T-helper 1 cell treated with Interleukin-12 subunit alpha and Interleukin-12 subunit beta and Interleukin-4 antibody, amounts not matched to agents 30 μg/mL and 1 μg/mL, for 36 hours (primary cell): ENCODE results near the gene CABP7.

Experiments
- H3K27ac Mint-ChIP-seq: one replicate; pipeline ENCODE4 v1.8.0; 2021; ENCODE audit warnings: mild to moderate bottlenecking, mixed read lengths
- H3K27me3 Mint-ChIP-seq: one replicate; pipeline ENCODE4 v1.8.0; 2021; ENCODE audit warnings: low read depth, mixed read lengths
- H3K36me3 Mint-ChIP-seq: one replicate; pipeline ENCODE4 v1.8.0; 2021; ENCODE audit warnings: low read depth, mixed read lengths
- H3K4me1 Mint-ChIP-seq: one replicate; pipeline ENCODE4 v1.8.0; 2021; ENCODE audit warnings: low read depth, mixed read lengths
- H3K4me3 Mint-ChIP-seq: one replicate; pipeline ENCODE4 v1.8.0; 2021; ENCODE audit warnings: mild to moderate bottlenecking, moderate library complexity, mixed read lengths
- H3K9me3 Mint-ChIP-seq: one replicate; pipeline ENCODE4 v1.8.0; 2021; ENCODE audit warnings: mixed read lengths

CABP7 gene

GRCh38 chr22:29695129-29695926 is 24.5 kb upstream of the CABP7 start:
- H3K27me3 Mint-ChIP-seq, result no peaks in the 10 kb centered on the region
- H3K9me3 Mint-ChIP-seq, result no peaks in the 10 kb centered on the region
- H3K36me3 Mint-ChIP-seq, result no peaks in the 10 kb centered on the region
- peaks cover 3% of the 10 kb centered on the region for H3K4me1 Mint-ChIP-seq
- H3K27ac Mint-ChIP-seq, result no peak overlapping the region
- H3K4me3 Mint-ChIP-seq, result no peak overlapping the region

GRCh38 chr22:29697853-29698598 is 21.8 kb upstream of the CABP7 start:
- no peaks in the 10 kb centered on the region for H3K36me3 Mint-ChIP-seq
- H3K9me3 Mint-ChIP-seq, result no peaks in the 10 kb centered on the region

GRCh38 chr22:29700206-29700899 is 19.4 kb upstream of the CABP7 start:
- Mint-ChIP-seq H3K4me1 (peaks cover 16% of the 10 kb centered on the region), H3K4me3 (no peak overlapping the region), H3K27ac (no peak overlapping the region), H3K9me3 (no peaks in the 10 kb centered on the region), H3K27me3 (peaks cover 3% of the 10 kb centered on the region), H3K36me3 (no peaks in the 10 kb centered on the region)

More at GRCh38 chr22:29697853-29698598, 21.8 kb upstream of the CABP7 start:
- Mint-ChIP-seq H3K27ac (no peak overlapping the region), H3K27me3 (peaks cover 3% of the 10 kb centered on the region), H3K4me3 (no peak overlapping the region), H3K4me1 (peaks cover 14% of the 10 kb centered on the region)

GRCh38 chr22:29700900-29701154 is 19.0 kb upstream of the CABP7 start:
- Mint-ChIP-seq H3K36me3 (no peaks in the 10 kb centered on the region), H3K4me1 (peaks cover 16% of the 10 kb centered on the region), H3K27ac (peak overlapping the region; percentile 55), H3K27me3 (peaks cover 3% of the 10 kb centered on the region), H3K4me3 (no peak overlapping the region), H3K9me3 (no peaks in the 10 kb centered on the region)

- Mint-ChIP-seq H3K36me3 (no peaks in the 10 kb centered on the region), H3K4me1 (peaks cover 16% of the 10 kb centered on the region), H3K4me3 (no peak overlapping the region), H3K27me3 (peaks cover 3% of the 10 kb centered on the region), H3K9me3 (no peaks in the 10 kb centered on the region), H3K27ac (peak overlapping the region; percentile 55)
These were observed 18.4 kb upstream of the CABP7 start for GRCh38 chr22:29701155-29701999.

- H3K27ac Mint-ChIP-seq, result peak overlapping the region; percentile 41
These were observed 17.5 kb upstream of the CABP7 start for GRCh38 chr22:29702000-29702930.

GRCh38 chr22:29702931-29703501 is 16.8 kb upstream of the CABP7 start:
- Mint-ChIP-seq H3K27me3 (peaks cover 3% of the 10 kb centered on the region), H3K27ac (no peak overlapping the region), H3K36me3 (no peaks in the 10 kb centered on the region)

More at GRCh38 chr22:29702000-29702930, 17.5 kb upstream of the CABP7 start:
- Mint-ChIP-seq H3K4me3 (no peak overlapping the region), H3K9me3 (no peaks in the 10 kb centered on the region), H3K27me3 (peaks cover 3% of the 10 kb centered on the region), H3K4me1 (peaks cover 16% of the 10 kb centered on the region), H3K36me3 (no peaks in the 10 kb centered on the region)

GRCh38 chr22:29703569-29704195 is 16.1 kb upstream of the CABP7 start:
- no peaks in the 10 kb centered on the region for H3K9me3 Mint-ChIP-seq

More at GRCh38 chr22:29702931-29703501, 16.8 kb upstream of the CABP7 start:
- Mint-ChIP-seq H3K9me3 (no peaks in the 10 kb centered on the region), H3K4me3 (no peak overlapping the region), H3K4me1 (peaks cover 16% of the 10 kb centered on the region)

GRCh38 chr22:29704528-29705285 is 15.1 kb upstream of the CABP7 start:
- H3K27me3 Mint-ChIP-seq, result peaks cover 3% of the 10 kb centered on the region
- H3K4me1 Mint-ChIP-seq, result peaks cover 16% of the 10 kb centered on the region
- H3K9me3 Mint-ChIP-seq, result no peaks in the 10 kb centered on the region
- no peaks in the 10 kb centered on the region for H3K36me3 Mint-ChIP-seq
- H3K4me3 Mint-ChIP-seq, result no peak overlapping the region
- no peak overlapping the region for H3K27ac Mint-ChIP-seq

More at GRCh38 chr22:29703569-29704195, 16.1 kb upstream of the CABP7 start:
- peaks cover 16% of the 10 kb centered on the region for H3K4me1 Mint-ChIP-seq
- no peak overlapping the region for H3K27ac Mint-ChIP-seq
- H3K4me3 Mint-ChIP-seq, result no peak overlapping the region
- H3K27me3 Mint-ChIP-seq, result peaks cover 3% of the 10 kb centered on the region
- no peaks in the 10 kb centered on the region for H3K36me3 Mint-ChIP-seq

GRCh38 chr22:29705651-29706050 is 14.2 kb upstream of the CABP7 start:
- peaks cover 11% of the 10 kb centered on the region for H3K4me1 Mint-ChIP-seq
- H3K36me3 Mint-ChIP-seq, result no peaks in the 10 kb centered on the region
- H3K9me3 Mint-ChIP-seq, result no peaks in the 10 kb centered on the region
- no peak overlapping the region for H3K4me3 Mint-ChIP-seq
- H3K27me3 Mint-ChIP-seq, result peaks cover 3% of the 10 kb centered on the region
- no peak overlapping the region for H3K27ac Mint-ChIP-seq

GRCh38 chr22:29706486-29706885 is 13.3 kb upstream of the CABP7 start:
- Mint-ChIP-seq H3K27me3 (peaks cover 3% of the 10 kb centered on the region), H3K4me1 (peaks cover 3% of the 10 kb centered on the region), H3K27ac (no peak overlapping the region), H3K4me3 (no peak overlapping the region), H3K9me3 (no peaks in the 10 kb centered on the region), H3K36me3 (no peaks in the 10 kb centered on the region)

- Mint-ChIP-seq H3K27ac (no peak overlapping the region), H3K36me3 (no peaks in the 10 kb centered on the region), H3K27me3 (peaks cover 4% of the 10 kb centered on the region), H3K9me3 (no peaks in the 10 kb centered on the region), H3K4me3 (no peak overlapping the region), H3K4me1 (peaks cover 2% of the 10 kb centered on the region)
These were observed 12.8 kb upstream of the CABP7 start for GRCh38 chr22:29707010-29707409.
